SK-MEL-5 (cell line): Measurements from ENCODE around the gene EHBP1L1. TPM values are rescaled to one million over a fixed set of nuclear protein-coding genes. Genes with fewer than 3 reads are reported as not detected.

Source experiments
- DNase-seq: peaks from one replicate; pipeline ENCODE4 v3.0.0-alpha.2; 2016; ENCODE audit warnings: low read depth, low spot score
- in situ Hi-C: cut with HindIII; loops from 2 replicates; pipeline ENCODE4 v1.10.0; 2016; ENCODE audit warnings: low sequenced_read_pairs, high pct_unique_total_duplicates, low pct_unique_long_range_greater_than_20kb
- total RNA-seq: library from RNA; depleted of rRNA; stranded (reverse); fragments of >200 nt; shearing (Covaris generic); gene quantifications from 2 replicates; pipeline ENCODE4 v1.2.3, GENCODE V29; 2014

Gene EHBP1L1
- total RNA-seq, 1 experiment from 2014 or later, result 14.3 TPM

GRCh38 chr11:65571940-65572339, 3.9 kb upstream of the EHBP1L1 start:
- in situ Hi-C loops, result no loop called here

DNA sequence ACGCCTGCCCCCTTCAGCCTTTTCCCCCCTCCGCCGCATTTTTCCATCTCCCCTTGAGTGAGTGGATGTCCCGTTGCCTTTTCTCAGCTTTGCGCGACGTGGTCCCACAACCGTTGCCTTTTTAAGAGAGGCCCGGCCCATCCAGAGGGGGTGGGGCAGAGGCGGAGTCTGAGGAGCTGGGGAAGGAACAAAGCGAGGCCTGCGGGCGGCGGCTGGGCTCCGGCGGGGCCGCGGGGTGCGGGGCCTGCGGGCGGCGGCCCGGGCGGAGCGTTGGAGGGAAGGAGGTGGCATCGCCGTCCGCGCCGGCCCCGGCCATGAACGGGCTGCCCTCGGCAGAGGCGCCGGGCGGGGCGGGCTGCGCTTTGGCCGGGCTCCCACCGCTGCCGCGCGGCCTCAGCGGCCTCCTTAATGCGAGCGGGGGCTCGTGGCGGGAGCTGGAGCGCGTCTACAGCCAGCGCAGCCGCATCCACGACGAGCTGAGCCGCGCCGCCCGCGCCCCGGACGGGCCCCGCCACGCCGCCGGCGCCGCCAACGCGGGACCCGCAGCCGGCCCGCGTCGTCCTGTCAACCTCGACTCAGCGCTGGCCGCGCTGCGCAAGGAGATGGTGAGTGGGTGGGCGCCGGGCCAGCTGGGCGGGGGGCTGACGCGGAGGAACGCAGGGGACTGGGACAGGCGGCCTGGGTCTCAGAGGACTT, 3.3 kb upstream of the EHBP1L1 start, which contains the start of gene FAM89B:
Gene FAM89B (plus strand): TSS at position 183 of the 696 bp plus-strand sequence. CDS start 132 bp downstream, at position 315.
- in situ Hi-C loops, result no loop called here
- DNase-seq, result peak; percentile 76

More at GRCh38 chr11:65571940-65572339, 3.9 kb upstream of the EHBP1L1 start:
- DNase-seq, result peak; percentile 49

- in situ Hi-C loops, result no loop called here
- DNase-seq, result no peak
These were observed 2.3 kb upstream of the EHBP1L1 start for GRCh38 chr11:65573391-65574079.

DNA sequence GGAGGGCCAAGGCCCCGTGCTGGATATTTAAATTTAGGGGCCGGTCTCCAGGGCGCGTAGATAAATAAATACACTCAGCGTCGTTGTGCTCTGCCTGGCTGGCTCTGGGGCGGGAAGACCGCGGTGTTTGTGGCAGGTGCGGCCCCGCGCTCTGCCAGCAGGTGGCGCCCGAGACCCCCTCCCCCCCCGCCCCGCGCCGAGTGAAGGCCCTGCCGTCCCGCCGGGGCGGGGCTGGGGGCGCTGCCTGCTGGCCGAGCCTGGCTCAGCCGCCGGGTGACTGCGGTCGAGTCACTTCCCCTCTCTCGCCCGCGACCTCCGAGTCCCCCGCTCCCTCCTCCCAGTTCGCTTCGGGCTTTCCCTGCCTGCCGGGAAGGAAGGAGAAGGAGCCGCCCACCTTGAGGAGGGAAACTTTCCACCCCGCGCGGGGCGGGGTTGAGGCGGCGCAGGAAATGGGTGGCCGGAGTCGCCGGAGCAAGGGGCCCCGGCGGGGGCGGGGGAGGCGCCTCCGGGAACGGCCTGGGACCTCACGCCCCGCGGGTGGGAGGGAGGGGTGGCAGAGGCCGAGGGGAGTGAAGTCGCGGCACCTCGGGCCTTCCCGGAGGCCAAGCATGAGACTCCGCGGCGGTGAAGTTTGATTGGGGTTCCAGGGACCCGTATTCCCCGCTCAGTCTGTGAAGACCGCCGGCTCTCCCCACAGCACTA, 1.6 kb upstream of the EHBP1L1 start:
- DNase-seq, result peak; percentile 74
- in situ Hi-C loops, result no loop called here

- DNase-seq, result no peak
- in situ Hi-C loops, result no loop called here
These were observed 864 bp upstream of the EHBP1L1 start for GRCh38 chr11:65574811-65575567.

GRCh38 chr11:65576232-65576866, 496 bp downstream of the EHBP1L1 start:
- in situ Hi-C loops, result no loop called here
- no peak for DNase-seq

DNA sequence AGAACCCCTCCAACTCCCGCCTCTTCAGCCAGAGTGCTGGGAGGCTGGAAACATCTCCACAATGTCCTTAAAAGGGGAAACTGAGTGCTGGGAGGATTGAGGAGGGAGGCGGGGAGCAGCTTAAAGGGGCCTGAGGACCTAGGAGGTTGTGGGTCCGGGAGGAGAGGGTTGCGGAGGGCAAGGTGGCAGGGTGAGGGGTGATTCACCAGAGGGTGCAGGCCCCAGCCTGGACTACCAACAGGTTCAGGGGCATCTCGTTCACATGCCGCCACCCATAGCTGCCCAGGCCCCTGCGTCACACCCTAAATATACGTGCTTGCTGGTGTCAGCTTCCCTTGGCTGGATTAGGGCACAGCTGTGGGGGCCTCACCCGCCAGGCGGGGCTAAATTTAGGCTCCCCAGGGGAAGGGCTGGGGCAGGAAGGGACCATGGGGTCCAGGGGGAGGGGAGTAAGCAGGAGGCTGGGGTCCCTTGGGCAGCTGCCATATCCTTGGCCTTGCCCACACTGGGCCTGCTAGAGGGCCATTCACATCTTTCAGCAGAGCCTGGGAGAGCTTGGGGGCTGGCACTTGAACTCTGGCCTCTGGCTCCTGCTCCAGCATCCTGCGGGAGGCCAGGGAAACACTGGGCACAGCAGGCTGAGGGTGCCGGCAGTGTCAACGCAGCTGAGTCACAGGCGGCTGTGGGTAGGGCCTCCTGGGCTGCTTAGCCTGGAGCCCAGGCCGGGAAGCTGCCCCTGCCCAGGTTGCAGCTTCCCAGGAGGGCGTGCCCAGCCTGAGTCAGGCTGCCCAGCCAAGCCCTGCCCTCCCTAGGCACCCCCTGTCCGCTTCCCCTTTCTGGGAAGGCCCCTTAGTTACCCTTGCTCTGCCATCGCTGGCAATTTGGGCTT, 1.3 kb downstream of the EHBP1L1 start:
- no peak for DNase-seq
- in situ Hi-C loops, result no loop called here

DNA sequence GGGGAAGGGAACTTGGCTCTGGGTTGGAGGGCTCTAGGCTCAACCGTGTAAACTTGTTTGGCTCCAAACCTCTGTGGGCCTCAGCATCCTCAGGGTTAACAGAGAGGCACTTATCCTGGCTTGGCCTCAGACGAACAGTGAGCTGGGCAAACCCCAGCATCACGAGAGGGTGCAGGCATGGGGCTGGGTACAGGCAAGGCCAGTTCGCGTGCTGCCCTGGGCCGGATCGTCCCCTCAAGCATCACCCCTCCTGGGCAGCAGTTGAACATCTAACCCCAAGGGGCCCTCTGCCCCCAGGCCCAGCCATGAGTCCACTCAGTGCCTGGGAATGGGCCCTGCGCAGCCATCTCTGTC, 1.9 kb downstream of the EHBP1L1 start:
- DNase-seq, result no peak
- in situ Hi-C loops, result no loop called here

DNA sequence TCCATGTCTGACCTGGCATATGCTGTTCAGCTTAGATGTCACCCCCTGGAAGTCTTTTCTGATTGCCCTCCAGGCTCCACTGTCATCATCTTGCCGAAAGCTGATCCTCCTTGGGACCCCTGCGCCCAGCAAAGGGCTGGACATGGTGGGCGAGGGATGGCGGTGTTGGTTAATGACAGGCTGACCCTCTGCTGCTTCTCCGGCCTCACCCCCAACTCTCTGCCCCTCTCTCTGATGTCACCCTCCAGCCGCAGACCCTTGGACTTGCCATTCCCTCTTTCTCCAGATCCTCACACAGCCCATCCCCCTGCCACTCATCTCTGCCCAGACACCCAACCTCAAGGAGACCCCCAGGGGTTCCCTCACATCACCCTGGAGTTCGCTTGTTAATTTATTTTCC, 2.3 kb downstream of the EHBP1L1 start:
- in situ Hi-C loops, result no loop called here
- no peak for DNase-seq

DNA sequence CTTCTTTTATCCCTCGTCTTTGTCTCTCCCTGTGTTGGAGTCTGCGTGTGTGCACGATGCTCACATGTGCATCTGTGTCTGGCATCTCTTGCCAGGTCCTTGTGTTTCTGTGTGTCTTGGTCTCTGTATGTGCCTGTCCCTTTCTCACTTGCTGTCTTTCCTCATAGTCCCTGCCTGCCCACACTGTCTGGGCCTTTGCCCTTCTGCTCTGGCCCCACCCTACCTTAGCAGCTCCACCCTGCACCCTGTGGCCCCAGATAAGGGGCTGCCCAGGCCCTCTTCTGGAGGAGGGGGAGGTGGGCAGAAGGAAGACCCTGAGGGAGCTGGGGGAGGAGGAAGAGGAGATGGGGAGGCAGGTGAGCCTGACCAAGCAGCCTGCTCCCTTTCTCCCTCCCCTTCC, 2.8 kb downstream of the EHBP1L1 start:
- in situ Hi-C loops, result no loop called here

DNA sequence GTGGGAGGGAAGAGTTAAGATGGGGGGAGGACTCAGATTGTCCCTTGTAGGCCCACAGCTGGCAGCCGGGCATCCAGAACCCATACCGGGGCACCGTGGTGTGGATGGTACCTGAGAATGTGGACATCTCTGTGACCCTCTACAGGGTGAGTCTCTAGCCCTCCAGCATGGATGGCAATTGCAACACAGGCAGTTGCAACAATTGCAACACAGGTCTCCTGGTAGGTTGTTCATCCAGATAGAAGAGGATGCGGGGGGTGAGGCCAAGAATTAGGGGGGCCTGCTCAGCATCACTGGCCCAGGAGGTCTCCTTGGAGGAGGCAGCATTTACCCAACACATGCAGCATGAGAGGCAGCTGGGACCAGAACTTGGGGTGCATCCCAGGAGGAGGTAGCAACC, 3.4 kb downstream of the EHBP1L1 start:
- DNase-seq, result no peak
- in situ Hi-C loops, result no loop called here

More for the DNA sequence above, 2.8 kb downstream of the EHBP1L1 start:
- DNase-seq, result no peak

DNA sequence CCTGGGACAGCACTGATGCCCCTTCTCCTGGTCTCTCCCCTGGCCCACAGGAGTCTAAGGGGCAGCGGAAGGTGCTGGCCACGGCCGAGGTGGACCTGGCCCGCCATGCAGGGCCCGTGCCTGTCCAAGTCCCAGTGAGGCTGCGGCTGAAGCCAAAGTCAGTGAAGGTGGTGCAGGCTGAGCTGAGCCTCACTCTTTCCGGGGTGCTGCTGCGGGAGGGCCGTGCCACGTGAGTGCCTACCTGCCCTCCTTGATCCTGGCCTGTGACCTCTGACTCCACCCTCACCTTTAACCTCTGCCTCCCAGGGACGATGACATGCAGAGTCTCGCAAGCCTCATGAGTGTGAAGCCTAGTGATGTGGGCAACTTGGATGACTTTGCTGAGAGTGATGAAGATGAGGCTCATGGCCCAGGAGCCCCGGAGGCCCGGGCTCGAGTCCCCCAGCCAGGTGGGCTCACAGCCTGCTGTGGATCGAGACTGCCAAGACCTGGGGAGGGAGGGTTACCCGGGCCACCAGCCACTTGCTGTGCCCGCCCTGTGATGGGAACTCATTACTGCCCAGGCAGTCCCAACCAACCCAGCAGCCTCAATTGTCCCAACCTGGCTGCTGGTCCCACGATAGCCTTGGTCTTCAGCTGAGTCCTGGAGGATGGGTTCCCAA, 4.3 kb downstream of the EHBP1L1 start:
- in situ Hi-C loops, result no loop called here
- DNase-seq, result no peak

DNA sequence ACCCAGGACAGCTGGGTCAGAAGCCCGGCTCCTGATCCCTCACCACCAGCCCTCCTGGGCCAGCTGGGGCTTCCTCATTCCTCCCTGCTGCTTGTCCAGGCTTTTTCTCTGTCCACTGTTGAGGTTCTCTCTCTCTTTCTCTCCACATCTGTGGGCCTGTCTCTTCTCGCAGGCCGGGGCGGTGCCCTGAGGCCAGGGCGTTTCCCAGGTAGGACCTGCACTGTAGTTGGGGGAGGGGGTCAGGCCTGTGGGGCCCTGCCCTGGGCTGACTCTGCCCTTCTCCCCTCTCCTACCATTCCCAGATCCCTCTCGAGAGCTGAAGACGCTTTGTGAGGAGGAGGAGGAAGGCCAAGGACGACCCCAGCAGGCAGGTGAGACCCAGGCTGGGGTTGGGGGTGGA, 4.9 kb downstream of the EHBP1L1 start:
- DNase-seq, result no peak
- in situ Hi-C loops, result no loop called here

DNA sequence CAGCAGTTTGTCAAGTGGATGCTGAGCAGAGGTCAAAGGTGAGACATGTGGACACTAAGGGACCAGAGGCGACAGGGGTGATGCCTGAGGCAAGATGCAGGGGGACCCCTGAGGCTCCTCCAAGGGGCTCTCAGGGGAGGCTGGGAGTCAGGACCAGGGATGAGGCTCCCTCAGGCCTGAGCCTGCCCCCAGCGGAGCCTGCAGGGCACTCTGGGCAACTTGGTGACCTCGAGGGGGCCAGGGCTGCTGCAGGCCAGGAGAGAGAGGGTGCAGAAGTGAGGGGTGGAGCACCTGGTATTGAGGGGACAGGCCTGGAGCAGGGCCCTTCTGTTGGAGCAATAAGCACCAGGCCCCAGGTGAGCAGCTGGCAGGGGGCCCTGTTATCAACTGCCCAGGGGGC, 6.1 kb downstream of the EHBP1L1 start:
- in situ Hi-C loops, result no loop called here
- no peak for DNase-seq

DNA sequence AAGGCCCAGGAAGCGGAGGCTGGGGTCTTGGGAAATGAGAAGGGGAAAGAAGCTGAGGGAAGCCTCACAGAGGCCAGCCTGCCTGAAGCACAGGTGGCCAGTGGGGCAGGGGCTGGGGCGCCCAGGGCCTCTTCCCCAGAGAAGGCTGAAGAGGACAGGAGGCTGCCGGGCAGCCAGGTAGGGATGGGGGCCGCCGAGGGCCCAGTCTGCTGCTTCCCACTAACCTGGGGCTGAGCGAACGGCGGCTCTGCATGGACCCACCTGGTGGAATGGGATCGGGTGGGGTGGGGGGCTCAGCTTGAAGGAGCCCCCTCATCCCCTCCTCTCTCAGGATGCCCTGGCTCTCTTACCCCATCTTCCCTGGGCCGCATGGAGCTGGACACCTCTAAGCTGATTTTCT, 7.7 kb downstream of the EHBP1L1 start:
- no peak for DNase-seq
- in situ Hi-C loops, result no loop called here

GRCh38 chr11:65584106-65584505, 8.3 kb downstream of the EHBP1L1 start:
- no peak for DNase-seq
- in situ Hi-C loops, result no loop called here
